Globus pallidus (tissue), 1 donor: Measurements from ENCODE around the gene SCAF1.

Source experiments
- DNase-seq: peaks from one replicate; pipeline ENCODE4 v3.0.0-alpha.2; 2015; ENCODE audit warnings: low spot score

SCAF1 gene

GRCh38 chr19:49641688-49642491, at the start of gene SCAF1:
SCAF1 (plus strand) TSS chr19:49642209; CDS start chr19:49645027, 2,818 bp downstream.
- peak; percentile 99 for DNase-seq

GRCh38 chr19:49592486-49593232, 49.4 kb upstream of the SCAF1 start:
- no peak for DNase-seq

- peak; percentile 92 for DNase-seq
Measured at GRCh38 chr19:49593233-49594113, 48.5 kb upstream of the SCAF1 start.

GRCh38 chr19:49594157-49594992, 47.6 kb upstream of the SCAF1 start:
- DNase-seq: no peak

- DNase-seq: no peak
Measured at GRCh38 chr19:49594993-49595818, 46.8 kb upstream of the SCAF1 start.

- no peak for DNase-seq
Measured at GRCh38 chr19:49595819-49596404, 46.1 kb upstream of the SCAF1 start.

GRCh38 chr19:49596407-49596806, 45.6 kb upstream of the SCAF1 start:
- no peak for DNase-seq

GRCh38 chr19:49596954-49597702, 44.9 kb upstream of the SCAF1 start:
- DNase-seq: no peak

- DNase-seq: no peak
Measured at GRCh38 chr19:49597703-49597974, 44.4 kb upstream of the SCAF1 start.

- no peak for DNase-seq
Measured at GRCh38 chr19:49599378-49600295, 42.4 kb upstream of the SCAF1 start.

- DNase-seq: no peak
Measured at GRCh38 chr19:49601482-49602038, 40.4 kb upstream of the SCAF1 start.

- DNase-seq: no peak
Measured at GRCh38 chr19:49602806-49603205, 39.2 kb upstream of the SCAF1 start.

- no peak for DNase-seq
Measured at GRCh38 chr19:49605605-49606004, 36.4 kb upstream of the SCAF1 start.

- DNase-seq: no peak
Measured at GRCh38 chr19:49609499-49610092, 32.4 kb upstream of the SCAF1 start.

- DNase-seq: no peak
Measured at GRCh38 chr19:49613374-49613773, 28.6 kb upstream of the SCAF1 start.

GRCh38 chr19:49614096-49614833, 27.7 kb upstream of the SCAF1 start:
- no peak for DNase-seq

- no peak for DNase-seq
Measured at GRCh38 chr19:49615861-49616260, 26.1 kb upstream of the SCAF1 start.
